ENCODE results near the gene PDIK1L.
A peak's percentile ranks its signal among the peaks of the same experiment; 100 is the strongest.

Gene PDIK1L

DNA sequence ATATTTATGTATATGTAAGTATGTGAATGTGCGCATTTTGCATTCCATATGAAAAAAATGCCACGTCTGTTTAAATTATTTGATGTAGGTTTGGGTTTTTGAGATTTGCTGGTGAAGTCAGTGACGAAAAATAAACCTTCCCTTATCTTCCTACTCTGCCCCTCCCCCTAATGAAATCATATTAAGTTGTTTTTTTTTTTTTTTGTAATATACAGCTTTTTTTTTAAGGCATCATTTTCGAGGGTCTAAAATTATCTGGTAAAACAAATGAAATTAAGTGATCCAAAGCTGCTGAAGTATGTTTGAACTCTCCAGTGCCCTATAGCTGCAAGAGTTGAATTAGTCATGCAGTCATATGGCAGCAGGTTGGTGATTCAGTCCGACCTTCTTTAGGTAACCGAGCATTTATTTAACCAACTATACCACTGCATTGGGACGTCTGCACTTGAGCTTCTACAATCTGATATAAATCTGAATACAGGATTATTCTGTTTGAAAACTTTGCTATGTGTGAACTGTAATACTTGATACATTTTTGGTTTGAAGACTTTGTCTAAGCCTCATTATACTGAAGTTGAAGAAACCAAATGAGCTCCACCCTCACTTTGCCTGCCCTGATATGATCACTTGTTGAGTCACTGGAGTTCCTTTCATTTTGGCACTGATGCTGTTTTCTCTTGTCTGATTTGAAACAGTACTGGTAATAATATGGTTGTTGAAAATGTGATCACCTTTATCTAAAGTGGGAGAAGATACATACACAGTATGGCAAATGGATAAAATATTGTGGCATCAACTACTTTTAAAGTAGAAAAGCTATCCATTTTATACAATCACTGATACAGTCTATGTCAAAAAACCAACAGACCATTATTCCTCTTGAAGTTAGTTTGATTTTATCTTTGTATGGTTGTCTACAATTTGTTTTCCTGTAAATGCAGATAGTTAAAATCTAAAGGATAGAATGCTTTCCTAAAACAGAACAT, 11.7 kb downstream of the PDIK1L start:
- no peak for DNase-seq (ENCODE audit: low read depth in 2 of 2)

DNA sequence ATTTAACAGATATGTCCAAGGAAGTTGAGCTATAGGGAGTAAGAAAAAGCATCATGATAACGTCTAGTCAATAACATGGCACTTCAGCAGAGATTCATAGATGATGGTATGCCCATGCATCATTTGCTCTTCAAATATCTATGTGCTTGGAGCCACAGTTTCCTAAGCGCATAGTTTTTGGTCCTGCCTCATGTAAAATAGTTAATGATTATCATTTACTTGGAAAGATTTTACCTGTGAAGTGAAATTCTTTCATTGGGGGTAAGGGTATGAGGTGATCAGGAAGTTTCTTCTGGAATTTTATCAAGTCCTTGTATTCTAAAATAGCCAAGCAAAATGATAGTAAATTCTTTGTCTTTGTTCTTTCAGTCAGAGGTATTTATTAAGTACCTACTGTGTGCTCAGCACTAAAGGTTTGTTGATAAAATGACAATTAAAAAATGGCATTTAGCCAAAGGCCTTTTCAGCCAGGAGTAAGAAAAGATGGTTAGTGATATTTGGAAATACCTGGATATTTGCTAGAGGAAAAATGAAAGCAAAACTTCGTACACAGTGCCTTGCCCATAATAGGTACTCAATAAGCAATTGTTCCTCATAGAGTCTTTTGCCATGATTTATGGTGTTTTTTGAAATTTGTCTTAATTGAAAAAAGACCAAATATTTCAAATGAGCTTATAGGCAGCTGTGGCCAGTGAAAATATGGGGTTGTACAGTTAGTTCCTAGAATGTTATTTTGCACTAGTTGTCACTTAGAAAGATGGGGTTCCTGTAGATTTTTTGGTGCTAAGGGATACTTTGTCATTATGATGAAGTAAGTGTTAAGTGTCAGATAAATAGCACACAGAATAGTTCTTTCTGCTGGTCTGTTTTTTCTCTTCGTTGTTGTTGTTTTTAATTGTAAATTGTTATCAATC, 13.1 kb downstream of the PDIK1L start:
- no peak for DNase-seq (ENCODE audit: low read depth in 2 of 2)

DNA sequence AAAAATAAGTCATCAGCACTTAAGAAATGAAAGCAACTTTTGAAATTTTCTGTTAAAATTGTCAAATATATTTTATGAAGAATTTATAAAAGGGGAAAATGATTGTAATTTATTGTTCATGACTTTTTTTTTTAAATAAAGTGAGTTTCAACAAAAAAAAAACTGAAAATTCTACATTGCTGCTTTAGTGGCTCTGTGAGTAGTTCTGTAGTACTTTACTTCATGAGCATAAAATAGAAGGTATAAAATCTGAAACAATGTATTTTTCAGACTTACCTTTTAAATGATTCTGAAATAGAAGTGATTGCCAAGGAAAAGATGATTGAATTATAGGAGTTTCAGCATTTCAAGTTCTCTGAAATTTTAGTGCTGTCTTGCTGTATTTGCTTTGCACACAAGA, 13.8 kb downstream of the PDIK1L start:
- DNase-seq (ENCODE audit: low read depth in 2 of 2) = no peak

DNA sequence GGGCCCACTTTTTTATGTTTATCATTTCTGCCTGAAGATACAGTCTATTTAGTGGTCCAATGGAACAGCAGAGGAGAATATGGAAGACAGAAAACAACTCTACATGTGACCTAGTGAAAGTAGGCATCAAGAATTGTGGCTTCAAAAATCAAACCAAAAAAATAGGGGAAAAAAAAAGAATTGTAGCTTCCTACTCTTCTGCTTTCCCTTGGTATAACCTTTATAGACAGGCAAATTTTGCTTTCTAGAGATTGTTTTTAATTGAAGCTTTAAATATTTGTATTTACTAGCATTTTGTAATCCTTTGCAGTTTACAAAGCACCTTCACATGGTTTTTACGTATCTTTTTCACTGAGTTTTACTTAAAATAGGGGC, 14.3 kb downstream of the PDIK1L start:
- no peak for DNase-seq (ENCODE audit: low read depth in 2 of 2)

DNA sequence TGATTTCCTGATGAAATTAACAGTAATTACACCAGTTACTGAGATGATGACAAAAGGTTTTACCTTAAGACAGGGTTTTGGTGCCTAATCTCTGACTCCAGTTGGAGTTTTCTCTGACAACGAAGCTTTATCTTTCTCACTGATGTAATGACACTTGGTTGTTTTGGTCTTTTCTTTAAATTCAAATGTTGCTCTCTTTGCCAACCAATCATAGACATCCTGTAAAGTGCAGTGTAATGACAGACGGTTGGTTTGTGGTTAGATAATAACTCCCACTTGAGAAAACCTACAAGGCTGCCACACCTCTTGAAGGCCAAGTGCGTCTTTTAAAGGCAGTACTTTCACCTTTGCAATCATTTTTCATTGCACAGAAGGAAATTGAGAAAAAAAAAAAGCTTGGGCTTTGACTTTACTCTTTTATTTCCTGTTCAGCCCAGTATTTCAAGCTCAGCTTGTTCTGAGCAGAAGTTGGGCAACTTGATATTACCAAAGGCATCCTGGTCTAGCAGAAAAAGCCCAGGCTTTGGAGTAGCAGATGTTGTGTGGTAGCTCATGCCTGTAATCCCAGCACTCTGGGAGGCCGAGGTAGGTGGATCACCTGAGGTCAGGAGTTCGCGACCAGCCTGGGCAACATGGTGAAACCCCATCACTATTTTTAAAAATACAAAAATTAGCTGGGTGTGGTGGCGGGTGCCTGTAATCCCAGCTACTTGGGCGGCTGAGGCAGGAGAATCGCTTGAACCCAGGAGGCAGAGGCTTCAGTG, 14.9 kb downstream of the PDIK1L start:
- peak in 1 of 2 donors; percentile 33 for DNase-seq (ENCODE audit: low read depth in 2 of 2)

DNA sequence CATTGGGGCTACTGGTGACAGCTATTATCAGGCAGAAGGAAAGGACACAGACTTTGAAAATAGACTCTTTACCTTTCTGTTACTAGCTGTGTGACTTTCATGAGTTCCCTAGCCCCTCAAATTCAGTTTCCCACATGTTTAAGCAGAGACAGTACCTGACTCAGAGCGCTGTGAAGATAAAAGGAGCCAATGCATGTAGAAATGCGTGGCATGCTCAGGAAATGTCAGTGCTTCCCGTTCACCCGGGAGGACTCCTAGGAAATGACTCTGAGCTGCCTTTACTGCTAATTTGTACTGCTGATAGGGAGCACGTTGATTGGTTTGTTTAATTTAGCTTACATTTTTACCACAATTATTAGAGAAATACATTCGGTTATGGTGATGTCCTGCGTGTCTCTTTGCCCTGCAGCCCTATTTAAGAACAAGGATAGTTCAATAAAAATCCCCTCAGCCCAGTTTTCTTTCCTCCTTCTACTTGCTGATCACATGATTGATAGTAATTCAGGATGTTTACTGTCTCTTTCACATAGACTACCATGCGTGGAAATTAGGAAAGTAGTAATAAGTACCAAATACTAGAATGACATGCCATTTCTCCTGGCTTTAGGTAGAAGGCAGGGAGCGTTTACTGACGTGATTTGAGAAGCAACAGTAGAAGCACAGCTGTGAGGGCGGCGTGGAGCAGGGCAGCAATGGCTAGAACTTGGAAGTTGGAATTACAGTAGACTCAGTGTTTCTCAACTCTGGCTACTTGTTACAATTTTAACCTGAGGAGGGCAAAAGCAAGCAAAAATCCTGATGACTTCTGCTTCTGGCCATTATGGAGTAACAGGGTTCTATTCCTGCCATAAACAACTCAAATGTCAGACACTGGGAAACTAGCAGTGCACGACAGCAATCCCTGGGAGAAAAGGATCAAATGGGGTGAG, 15.9 kb downstream of the PDIK1L start:
- no peak for DNase-seq (ENCODE audit: low read depth in 2 of 2)

DNA sequence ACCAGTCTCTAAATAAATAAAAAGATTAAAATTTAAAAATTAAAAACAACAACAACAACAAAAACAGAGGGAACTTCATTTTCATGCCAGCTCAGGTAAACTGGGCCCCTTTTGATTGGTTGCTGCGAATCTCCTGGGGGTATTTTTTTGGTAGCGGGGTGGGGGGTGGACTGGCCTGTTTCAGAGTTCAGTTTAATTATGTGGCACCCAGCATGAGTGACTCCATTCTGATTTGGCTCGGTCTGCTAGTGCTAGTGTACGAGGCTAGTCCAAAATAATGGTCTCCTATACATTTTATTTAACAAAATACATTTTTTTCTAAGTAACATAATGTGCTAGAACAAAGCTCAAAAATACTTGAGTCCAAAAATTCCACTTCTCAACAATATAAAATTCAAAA, 18.2 kb downstream of the PDIK1L start:
- no peak for DNase-seq (ENCODE audit: low read depth in 2 of 2)

DNA sequence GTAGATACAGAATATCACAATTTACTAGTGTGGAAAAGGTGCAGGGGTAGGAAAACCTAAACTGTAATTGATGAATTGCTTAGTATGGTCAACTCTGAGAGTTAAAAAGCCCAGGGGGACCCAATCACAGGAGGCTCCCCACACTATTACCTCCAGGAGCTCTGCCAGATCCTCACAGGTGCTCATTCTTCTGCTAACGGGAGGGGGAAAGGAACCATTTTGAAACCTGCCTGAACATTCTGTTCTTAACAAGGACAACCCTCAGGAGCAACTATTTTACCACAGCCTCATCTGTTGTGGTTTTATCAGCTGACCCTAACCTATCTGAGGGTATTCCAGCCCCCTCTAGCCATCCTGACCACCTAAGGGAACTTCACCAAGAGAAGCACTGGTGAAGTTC, 19.1 kb downstream of the PDIK1L start:
- no peak for DNase-seq (ENCODE audit: low read depth in 2 of 2)

DNA sequence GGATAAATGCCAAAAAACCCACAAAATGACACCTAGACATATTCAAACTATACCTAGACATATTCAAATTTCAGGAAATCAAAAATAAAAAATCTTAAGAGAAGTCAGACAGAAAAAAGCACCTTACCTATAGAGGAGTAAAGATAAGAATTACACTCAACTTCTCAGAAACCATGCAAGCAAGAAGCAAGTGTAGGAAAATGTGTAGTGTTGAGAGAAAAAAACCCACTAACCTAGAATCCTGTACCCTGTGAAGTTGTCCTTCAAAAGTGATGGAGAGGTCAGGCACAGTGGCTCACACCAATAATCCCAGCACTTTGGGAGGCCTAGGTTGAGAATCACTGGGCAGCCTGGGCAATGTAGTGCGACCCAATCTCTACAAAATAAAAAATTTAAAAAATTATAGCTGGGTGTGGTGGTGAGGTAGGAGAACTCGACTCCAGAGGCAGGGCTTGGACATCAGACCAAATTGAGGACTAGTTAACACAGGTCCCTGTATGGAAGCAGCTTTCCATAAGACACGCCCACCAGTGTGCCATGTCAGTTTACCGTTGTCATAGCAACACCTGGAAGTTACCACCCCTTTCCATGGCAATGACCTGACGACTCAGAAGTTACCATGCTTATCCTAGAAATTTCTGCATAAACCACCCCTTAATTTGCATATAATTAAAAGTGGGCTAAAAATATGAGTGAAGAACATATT, 20.7 kb downstream of the PDIK1L start:
- DNase-seq (ENCODE audit: low read depth in 2 of 2) = no peak

DNA sequence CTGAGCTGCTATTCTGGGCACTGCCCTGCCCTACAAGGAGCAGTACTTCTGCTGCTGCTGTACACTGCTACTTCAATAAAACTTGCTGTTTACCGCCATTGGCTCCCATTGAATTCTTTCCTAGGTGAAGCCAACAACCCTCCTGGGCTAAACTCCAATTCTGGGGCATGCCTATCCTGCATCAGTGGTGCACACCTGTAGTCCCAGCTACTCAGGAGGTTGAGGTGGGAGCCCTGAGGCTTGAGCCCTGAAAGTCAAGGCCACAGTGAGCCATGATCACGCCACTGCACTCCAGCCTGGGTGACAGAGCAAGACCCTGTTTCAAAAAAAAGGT, 21.2 kb downstream of the PDIK1L start:
- no peak for DNase-seq (ENCODE audit: low read depth in 2 of 2)

DNA sequence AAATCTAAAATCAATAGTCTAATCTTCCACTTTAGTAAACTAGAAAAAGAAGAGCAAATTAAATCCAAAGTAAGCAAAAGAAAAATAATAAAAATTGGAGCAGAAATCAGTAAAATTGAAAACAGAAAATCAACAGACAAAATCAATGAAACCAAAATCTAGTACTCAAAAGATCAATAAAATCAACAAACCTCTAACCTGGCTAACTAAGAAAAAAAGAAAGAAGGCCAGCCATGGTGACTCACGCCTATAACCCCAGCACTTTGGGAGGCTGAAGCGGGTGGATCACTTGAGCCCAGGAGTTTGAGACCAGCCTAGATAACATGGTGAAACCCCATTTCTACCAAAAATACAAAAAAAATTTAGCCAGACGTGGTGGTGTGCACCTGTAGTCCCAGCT, 22.8 kb downstream of the PDIK1L start:
- no peak for DNase-seq (ENCODE audit: low read depth in 2 of 2)

DNA sequence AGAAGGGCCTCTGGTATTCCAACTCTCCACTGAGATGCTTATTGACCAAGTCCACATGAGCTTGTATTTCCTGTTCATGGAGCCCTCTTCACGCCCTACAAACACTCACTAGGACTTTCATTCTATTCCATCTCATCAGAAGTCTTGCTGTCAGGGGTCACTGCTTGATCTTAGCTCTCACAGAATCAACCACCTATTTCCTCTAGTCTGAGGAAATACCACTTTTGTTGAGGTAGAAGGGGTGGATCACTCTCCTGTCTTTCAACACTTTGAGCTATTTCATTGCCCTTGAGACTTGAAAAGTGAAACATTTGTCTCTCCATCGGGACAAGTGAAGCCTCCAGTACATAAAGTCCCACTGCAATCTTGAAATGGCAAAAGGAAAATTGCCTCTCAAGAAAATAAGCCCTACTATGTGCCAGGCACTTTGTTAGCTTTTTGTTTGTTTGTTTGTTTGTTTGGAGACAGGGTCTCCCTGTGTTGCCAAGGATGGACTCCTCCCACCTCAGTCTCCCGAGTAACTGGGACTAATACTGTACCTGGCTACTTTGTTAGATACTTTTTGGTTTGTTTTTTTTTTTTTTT, 27.4 kb downstream of the PDIK1L start:
- DNase-seq (ENCODE audit: low read depth in 2 of 2) = no peak

DNA sequence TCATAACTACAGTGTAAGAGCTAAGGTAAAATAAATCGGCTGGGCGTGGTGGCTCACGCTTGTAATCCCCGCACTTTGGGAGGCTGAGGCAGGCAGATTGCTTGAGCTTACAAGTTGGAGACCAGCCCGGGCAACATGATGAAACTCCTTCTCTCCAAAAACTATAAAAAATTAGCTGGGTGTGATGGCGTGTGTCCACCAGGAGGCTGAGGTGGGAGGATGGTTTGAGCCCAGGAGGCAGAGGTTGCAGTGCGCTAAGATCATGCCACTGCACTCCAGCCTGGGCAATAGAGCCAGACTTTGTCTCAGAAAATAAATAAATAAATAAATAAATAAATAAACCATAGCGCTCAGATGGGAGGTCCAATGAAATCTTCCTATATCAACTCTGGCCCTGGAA, 30.5 kb downstream of the PDIK1L start:
- no peak for DNase-seq (ENCODE audit: low read depth in 2 of 2)

DNA sequence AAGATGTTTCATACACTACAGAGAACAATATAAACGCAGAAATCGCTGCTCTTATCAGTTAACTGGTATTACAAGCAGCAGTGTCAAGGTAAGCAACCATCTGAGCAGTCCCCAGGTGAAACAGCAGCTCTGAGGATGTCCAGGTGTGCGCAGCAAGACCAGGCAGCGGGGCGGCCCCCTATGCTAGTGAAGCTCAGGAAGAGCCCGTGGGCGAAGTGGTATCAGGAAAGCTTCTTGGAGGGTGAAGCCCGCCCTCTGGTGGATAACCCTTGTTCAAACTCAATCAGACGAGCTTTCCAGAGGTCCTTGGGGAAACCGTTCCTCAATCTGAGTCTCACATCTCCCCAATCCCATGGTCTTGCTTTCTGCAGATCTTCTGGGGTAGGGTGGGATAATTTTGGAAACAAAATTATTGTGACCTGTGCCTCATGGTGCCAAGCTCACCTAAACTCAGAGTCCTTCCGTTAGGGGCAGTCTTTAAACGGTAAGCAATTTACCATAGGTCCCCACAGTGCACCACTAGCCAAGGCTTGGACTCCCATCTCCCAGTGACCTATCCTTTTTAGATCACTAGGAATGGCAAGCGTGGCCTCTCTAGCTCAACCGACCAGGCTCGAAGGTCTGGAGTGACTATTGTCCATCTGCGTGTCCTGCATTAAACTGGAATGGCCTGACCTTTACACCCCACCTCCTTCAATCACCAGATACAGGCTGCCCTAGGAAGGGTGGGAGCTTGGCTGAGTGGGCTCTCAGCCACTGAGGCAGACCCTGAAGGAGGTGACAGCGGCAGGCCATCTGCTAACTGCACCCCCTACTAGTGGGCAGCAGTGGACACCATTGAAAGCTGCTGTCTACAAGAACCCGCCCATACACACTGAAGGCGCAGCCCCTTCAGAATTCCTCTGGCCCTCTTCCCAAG, 33.7 kb downstream of the PDIK1L start:
- peak; percentile 51 to 75 for DNase-seq (ENCODE audit: low read depth in 2 of 2)

DNA sequence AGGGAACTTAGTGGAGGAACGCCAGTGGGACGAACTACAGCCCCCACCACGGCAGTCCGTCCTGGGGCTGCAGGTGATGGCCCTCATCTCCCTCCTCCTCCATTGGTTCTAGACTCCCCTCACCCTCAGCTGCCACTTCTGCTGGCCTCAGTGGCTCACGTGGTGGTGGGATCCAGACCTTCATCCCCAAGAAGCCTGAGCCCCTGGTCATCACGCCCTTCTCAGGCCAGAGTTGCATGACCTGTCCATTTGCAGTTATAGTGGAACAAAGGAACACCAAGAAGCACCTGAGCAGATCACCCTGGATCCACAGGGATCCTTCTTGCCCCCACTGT, 34.3 kb downstream of the PDIK1L start:
- no peak for DNase-seq (ENCODE audit: low read depth in 2 of 2)

DNA sequence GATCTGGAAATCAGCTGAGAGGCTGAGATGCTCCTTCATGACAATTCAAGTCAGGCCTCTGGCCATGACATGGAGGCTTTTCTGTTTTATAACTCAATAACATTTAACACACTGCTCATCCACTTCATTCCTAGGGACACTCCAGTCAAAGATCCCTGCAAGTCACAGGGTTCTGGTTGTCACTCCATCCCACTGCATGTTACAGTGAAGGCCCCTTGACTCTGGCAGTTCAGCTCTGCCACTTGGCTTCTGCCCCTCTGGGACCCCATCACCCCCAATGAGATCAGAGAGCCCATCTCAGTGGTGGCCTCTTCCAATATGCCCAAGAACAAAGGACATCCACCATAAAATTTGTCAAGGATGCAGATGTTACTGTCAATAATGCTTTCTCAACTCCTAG, 37.3 kb downstream of the PDIK1L start:
- DNase-seq (ENCODE audit: low read depth in 2 of 2) = no peak

DNA sequence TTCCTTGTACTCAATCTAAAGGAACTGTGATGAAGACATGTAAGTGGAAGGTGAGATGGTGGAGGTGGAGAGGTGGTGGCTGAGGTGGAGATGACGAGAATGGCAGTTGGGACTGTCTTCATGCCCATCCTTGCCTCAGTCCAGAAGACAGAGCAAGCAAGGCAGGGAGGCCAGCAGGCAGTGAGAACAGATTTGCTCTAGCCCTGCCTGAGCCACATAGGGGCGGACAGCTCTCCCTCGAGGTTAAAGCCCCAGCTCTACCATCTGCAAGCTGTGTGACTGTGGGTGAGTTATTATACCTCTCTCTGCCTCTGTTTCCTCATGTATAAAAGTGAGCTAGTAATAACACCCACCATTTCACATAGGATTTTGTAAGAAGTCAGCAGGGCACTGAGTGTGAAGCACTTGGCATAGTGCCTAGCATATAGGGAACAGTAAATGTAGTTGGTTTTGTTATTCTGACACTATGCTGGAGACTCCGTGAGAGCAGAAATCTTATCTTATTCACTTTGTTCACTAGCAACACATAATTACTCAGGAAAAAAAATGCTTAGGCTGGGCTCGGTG, 42.4 kb downstream of the PDIK1L start:
- no peak for DNase-seq (ENCODE audit: low read depth in 2 of 2)

DNA sequence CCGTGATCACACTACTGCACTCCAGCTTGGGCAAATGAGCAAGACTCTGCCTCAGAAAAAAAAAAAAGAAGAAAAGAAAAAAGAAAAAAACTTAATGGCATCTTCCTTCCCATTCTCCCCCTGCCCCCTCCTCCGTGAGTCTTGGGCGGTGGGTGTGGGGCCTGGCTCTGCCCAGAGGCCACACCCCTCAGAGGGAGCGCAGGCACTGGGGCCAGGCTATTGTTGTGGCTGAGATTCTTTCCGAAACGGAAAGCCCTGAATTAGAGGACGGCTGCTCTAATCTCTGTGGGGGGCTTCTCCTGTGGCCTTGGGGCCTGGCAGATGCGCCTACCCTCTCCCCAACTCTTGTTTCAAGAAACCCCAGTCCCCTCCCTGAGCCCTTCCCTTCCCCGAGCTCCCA, 43.1 kb downstream of the PDIK1L start:
- DNase-seq (ENCODE audit: low read depth in 2 of 2) = no peak
